Measurements from ENCODE around the gene DAND5.

The DAND5 gene

GRCh38 chr19:12994701-12995595 lies 25.6 kb downstream of the DAND5 start, which contains the start of gene NFIX:
TSS of gene NFIX (plus strand) at chr19:12995475. CDS start at chr19:12995838, 363 bp downstream.
- peak; percentile 31 for TF ChIP-seq CTCF (IDR thresholded peaks at IDR 0.05; ENCODE audit: control insufficient read depth, extremely low read depth, insufficient read depth)
- DNase-seq (ENCODE audit: low read depth) = no peak
- peak within 1 kb of the TSS; percentile 86 for H3K4me3 ChIP-seq (ENCODE audit: low read depth, low read length)

- H3K4me3 ChIP-seq (ENCODE audit: low read depth, low read length) = peak overlapping the region; percentile 86
- DNase-seq (ENCODE audit: low read depth) = no peak
- TF ChIP-seq CTCF (IDR thresholded peaks at IDR 0.05; ENCODE audit: control insufficient read depth, extremely low read depth, insufficient read depth) = peak; percentile 20; the same call in 1 of the 2 replicates
Measured at GRCh38 chr19:12995596-12996405, 26.4 kb downstream of the DAND5 start.

- DNase-seq (ENCODE audit: low read depth) = no peak
- TF ChIP-seq CTCF (IDR thresholded peaks at IDR 0.05; ENCODE audit: control insufficient read depth, extremely low read depth, insufficient read depth) = peak; percentile 44
Measured at GRCh38 chr19:12996406-12997094, 27.2 kb downstream of the DAND5 start.

GRCh38 chr19:12997179-12997966 lies 28.0 kb downstream of the DAND5 start:
- DNase-seq (ENCODE audit: low read depth) = no peak
- H3K4me3 ChIP-seq (ENCODE audit: low read depth, low read length) = peak overlapping the region; percentile 86
- TF ChIP-seq CTCF (IDR thresholded peaks at IDR 0.05; ENCODE audit: control insufficient read depth, extremely low read depth, insufficient read depth) = no peak

More at GRCh38 chr19:12996406-12997094, 27.2 kb downstream of the DAND5 start:
- H3K4me3 ChIP-seq (ENCODE audit: low read depth, low read length) = peak overlapping the region; percentile 86

GRCh38 chr19:12997967-12998940 lies 28.9 kb downstream of the DAND5 start:
- DNase-seq (ENCODE audit: low read depth) = no peak
- TF ChIP-seq CTCF (IDR thresholded peaks at IDR 0.05; ENCODE audit: control insufficient read depth, extremely low read depth, insufficient read depth) = no peak
- H3K4me3 ChIP-seq (ENCODE audit: low read depth, low read length) = peak overlapping the region; percentile 86
